Measurements from ENCODE around the gene ID3. TPM values are rescaled to one million over a fixed set of nuclear protein-coding genes. Genes with fewer than 3 reads are reported as not detected.
"Not testable (repeated sequence)": the region's sequence is repeated elsewhere in the genome, so short reads cannot be mapped to it uniquely, and the experiment has no call there.

The ID3 gene
- total RNA-seq, 1 donor from 2014 or later, result 205 TPM

- H3K36me3 Mint-ChIP-seq (ENCODE audit: low read depth), result no peaks in the 10 kb centered on the region
- TF ChIP-seq, protein P1, sequence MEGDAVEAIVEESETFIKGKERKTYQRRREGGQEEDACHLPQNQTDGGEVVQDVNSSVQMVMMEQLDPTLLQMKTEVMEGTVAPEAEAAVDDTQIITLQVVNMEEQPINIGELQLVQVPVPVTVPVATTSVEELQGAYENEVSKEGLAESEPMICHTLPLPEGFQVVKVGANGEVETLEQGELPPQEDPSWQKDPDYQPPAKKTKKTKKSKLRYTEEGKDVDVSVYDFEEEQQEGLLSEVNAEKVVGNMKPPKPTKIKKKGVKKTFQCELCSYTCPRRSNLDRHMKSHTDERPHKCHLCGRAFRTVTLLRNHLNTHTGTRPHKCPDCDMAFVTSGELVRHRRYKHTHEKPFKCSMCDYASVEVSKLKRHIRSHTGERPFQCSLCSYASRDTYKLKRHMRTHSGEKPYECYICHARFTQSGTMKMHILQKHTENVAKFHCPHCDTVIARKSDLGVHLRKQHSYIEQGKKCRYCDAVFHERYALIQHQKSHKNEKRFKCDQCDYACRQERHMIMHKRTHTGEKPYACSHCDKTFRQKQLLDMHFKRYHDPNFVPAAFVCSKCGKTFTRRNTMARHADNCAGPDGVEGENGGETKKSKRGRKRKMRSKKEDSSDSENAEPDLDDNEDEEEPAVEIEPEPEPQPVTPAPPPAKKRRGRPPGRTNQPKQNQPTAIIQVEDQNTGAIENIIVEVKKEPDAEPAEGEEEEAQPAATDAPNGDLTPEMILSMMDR (IDR thresholded peaks at IDR 0.05), result no peak
- ATAC-seq (ENCODE audit: low read depth), result no peak
- no peak for DNase-seq
- peaks cover 69% of the 10 kb centered on the region for H3K4me1 Mint-ChIP-seq
- ChIA-PET CTCF (interaction anchor here (3.4 to 5.7 kb wide), 3 partner anchors 14 to 48 kb away, joined by 21 to 46 read pairs (median 43); no protein-coding TSS in a partner anchor), POLR2A (interaction anchor here (0.6 to 20.5 kb wide), 7 partner anchors 23 to 1144 kb away, joined by 4 to 1151 read pairs (median 54); partner anchors contain the start of gene ID3)
- no peaks in the 10 kb centered on the region for H3K9me3 Mint-ChIP-seq
- intact Hi-C loops (cut with micrococcal nuclease), result no loop called here
- H3K4me3 Mint-ChIP-seq, result peak overlapping the region; percentile 59
- no peaks in the 10 kb centered on the region for H3K27me3 Mint-ChIP-seq
- peak overlapping the region; percentile 89 for H3K27ac Mint-ChIP-seq
Observed at GRCh38 chr1:23589585-23589986, 30.3 kb upstream of the ID3 start.

GRCh38 chr1:23588749-23589548 lies 29.6 kb upstream of the ID3 start:
- TF ChIP-seq, protein P1 (IDR thresholded peaks at IDR 0.05), result no peak
- Mint-ChIP-seq H3K27me3 (no peaks in the 10 kb centered on the region), H3K4me3 (peak overlapping the region; percentile 11), H3K9me3 (no peaks in the 10 kb centered on the region), H3K27ac (peak overlapping the region; percentile 89), H3K36me3 (ENCODE audit: low read depth) (no peaks in the 10 kb centered on the region), H3K4me1 (peaks cover 63% of the 10 kb centered on the region)
- ChIA-PET POLR2A (interaction anchor here (0.6 to 20.5 kb wide), 5 partner anchors 23 to 1144 kb away, joined by 4 to 1151 read pairs (median 61); partner anchors contain the start of gene ID3), CTCF (interaction anchor here (3.4 kb wide), 1 partner anchor 48 kb away, joined by 21 read pairs; no protein-coding TSS in a partner anchor)
- no peak for ATAC-seq (ENCODE audit: low read depth)
- no peak for DNase-seq
- intact Hi-C loops (cut with micrococcal nuclease), result no loop called here

GRCh38 chr1:23585321-23586022 lies 26.2 kb upstream of the ID3 start:
- TF ChIP-seq, protein P1 (IDR thresholded peaks at IDR 0.05), result no peak
- Mint-ChIP-seq H3K27ac (no peak overlapping the region), H3K36me3 (ENCODE audit: low read depth) (no peaks in the 10 kb centered on the region), H3K4me1 (peaks cover 44% of the 10 kb centered on the region), H3K4me3 (no peak overlapping the region), H3K9me3 (no peaks in the 10 kb centered on the region), H3K27me3 (no peaks in the 10 kb centered on the region)
- ChIA-PET CTCF (no interaction called here), POLR2A (interaction anchor here (0.9 to 20.5 kb wide), 2 partner anchors 20 to 34 kb away, joined by 3 to 1151 read pairs; partner anchors contain the start of gene ID3)
- ATAC-seq (ENCODE audit: low read depth) (no peak), DNase-seq (no peak)
- intact Hi-C loops (cut with micrococcal nuclease), result no loop called here

- CTCF ChIA-PET; H3K27ac Mint-ChIP-seq; DNase-seq; H3K9me3 Mint-ChIP-seq; H3K36me3 Mint-ChIP-seq (ENCODE audit: low read depth); ATAC-seq (ENCODE audit: low read depth); intact Hi-C loops (cut with micrococcal nuclease); H3K27me3 Mint-ChIP-seq; H3K4me3 Mint-ChIP-seq: not testable (repeated sequence)
- POLR2A ChIA-PET, result interaction anchor here (0.8 to 36.4 kb wide), 4 partner anchors 10 to 37 kb away, joined by 5 to 1151 read pairs (median 836); partner anchors contain the start of gene ID3
- H3K4me1 Mint-ChIP-seq, result peaks cover 42% of the 10 kb centered on the region
Observed at GRCh38 chr1:23583727-23584126, 24.4 kb upstream of the ID3 start.

DNA sequence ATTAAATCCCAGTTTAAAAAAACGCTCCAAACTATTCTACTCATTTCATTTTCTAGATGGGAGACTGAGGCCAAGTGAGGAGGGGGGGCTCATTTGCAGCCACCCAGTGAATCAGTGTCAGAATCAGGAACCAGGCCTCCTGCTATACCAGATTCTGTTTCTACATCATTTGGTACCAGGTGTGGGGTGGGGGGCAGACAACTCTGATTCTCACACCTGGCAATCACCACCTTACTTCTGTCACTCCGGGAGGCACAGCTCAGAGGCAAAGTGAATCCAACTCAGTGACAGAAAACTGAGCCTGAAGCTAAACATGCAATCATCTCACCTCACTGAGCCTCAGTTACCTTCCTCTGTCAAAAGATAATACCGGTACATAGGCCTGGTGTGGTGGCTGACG lies 23.5 kb upstream of the ID3 start:
- Mint-ChIP-seq H3K27me3 (no peaks in the 10 kb centered on the region), H3K4me1 (peaks cover 42% of the 10 kb centered on the region), H3K27ac (peak overlapping the region; percentile 77), H3K36me3 (ENCODE audit: low read depth) (no peaks in the 10 kb centered on the region), H3K9me3 (no peaks in the 10 kb centered on the region), H3K4me3 (no peak overlapping the region)
- ChIA-PET CTCF (no interaction called here), POLR2A (interaction anchor here (19.6 to 36.4 kb wide), 2 partner anchors 11 to 22 kb away, joined by 520 to 1151 read pairs; partner anchors contain the start of gene ID3)
- TF ChIP-seq, protein P1 (IDR thresholded peaks at IDR 0.05), result no peak
- intact Hi-C loops (cut with micrococcal nuclease), result no loop called here
- no peak for DNase-seq
- no peak for ATAC-seq (ENCODE audit: low read depth)

Data from activated B cell treated with CpG ODN at 0.5 μM for 24 hours (primary cell).